Aortic smooth muscle cell (primary cell): ENCODE measurements around the gene PLCL1. TPM values are rescaled to one million over a fixed set of nuclear protein-coding genes. Genes with fewer than 3 reads are reported as not detected.

Experiments used
- total RNA-seq: library from RNA; depleted of rRNA; stranded (reverse); fragments of >200 nt; gene quantifications from 2 replicates; pipeline ENCODE4 v1.2.3, GENCODE V29; 2014

Gene PLCL1
- total RNA-seq = 18.6 and 40.2 TPM in 2 replicates

GRCh38 chr2:197804049-197804757 is at the start of gene PLCL1:
Gene PLCL1 (plus strand): TSS chr2:197804593.

GRCh38 chr2:197784956-197785941 is 19.1 kb upstream of the PLCL1 start, which contains the start of gene BOLL:
Gene BOLL (minus strand): TSS chr2:197785319. CDS start chr2:197781850, 3,469 bp downstream.

Other genes starting within 250 kb of the PLCL1 start
- gene RFTN2, start 129.0 kb upstream of the PLCL1 start, total RNA-seq = 19.7 and 25.6 TPM in 2 replicates
- gene MARS2, start 99.2 kb upstream of the PLCL1 start, total RNA-seq = 1.2 and 3.0 TPM in 2 replicates
- gene BOLL, start 19.3 kb upstream of the PLCL1 start, total RNA-seq = not detected in 2 replicates